GM23338 (cell line): ENCODE measurements around the gene WDR27. TPM values are rescaled to one million over a fixed set of nuclear protein-coding genes. Genes with fewer than 3 reads are reported as not detected.

ENCODE experiments used
- ATAC-seq: fragments of 200-7000 bp; cut with Tn5 transposase; 3 replicates; pipeline ENCODE4 v1.9.1; 2020
- DNase-seq: peaks from one replicate; pipeline ENCODE4 v3.0.0-alpha.2; 2015; ENCODE audit warnings: low spot score
- H2AFZ ChIP-seq: fragments of 200-600 bp; sonication (generic); 2 replicates; pipeline ENCODE4 v1.8.0; 2016; ENCODE audit warnings: antibody characterized with exemption, mild to moderate bottlenecking, moderate library complexity
- H3F3A ChIP-seq: fragments of 200-600 bp; sonication (generic); replicated peaks from 2 replicates; pipeline ENCODE4 v1.8.0; 2017; ENCODE audit warnings: antibody characterized with exemption, mixed run types, low read depth
- H3K27ac ChIP-seq: fragments of 200-600 bp; sonication (generic); 2 replicates; pipeline ENCODE4 v1.6.1; 2016; ENCODE audit warnings: low read depth
- H3K27me3 ChIP-seq: fragments of 200-600 bp; sonication (generic); 2 replicates; pipeline ENCODE4 v1.8.0; 2016; ENCODE audit warnings: mild to moderate bottlenecking, mixed run types, moderate library complexity; ENCODE audit not compliant: insufficient read depth
- H3K36me3 ChIP-seq: fragments of 200-600 bp; sonication (generic); 2 replicates; pipeline ENCODE4 v1.8.0; 2016; ENCODE audit warnings: mild to moderate bottlenecking; ENCODE audit not compliant: insufficient read depth
- H3K4me1 ChIP-seq: fragments of 200-600 bp; sonication (generic); 2 replicates; pipeline ENCODE4 v1.8.0; 2016; ENCODE audit warnings: mild to moderate bottlenecking, moderate library complexity; ENCODE audit not compliant: insufficient read depth
- H3K4me2 ChIP-seq: fragments of 200-600 bp; sonication (generic); 2 replicates; pipeline ENCODE4 v1.7.1; 2017; ENCODE audit warnings: mixed run types
- H3K4me3 ChIP-seq: fragments of 200-600 bp; sonication (generic); 2 replicates; pipeline ENCODE4 v1.6.1; 2016; ENCODE audit warnings: mixed run types
- H3K79me2 ChIP-seq: fragments of 200-600 bp; sonication (generic); replicated peaks from 2 replicates; pipeline ENCODE4 v1.8.0; 2017; ENCODE audit warnings: mild to moderate bottlenecking; ENCODE audit not compliant: insufficient read depth
- H3K9me2 ChIP-seq: fragments of 200-600 bp; sonication (generic); 2 replicates; pipeline ENCODE4 v1.8.0; 2017; ENCODE audit not compliant: insufficient read depth
- H4K20me1 ChIP-seq: fragments of 200-600 bp; sonication (generic); replicated peaks from 2 replicates; pipeline ENCODE4 v1.8.0; 2017; ENCODE audit warnings: mild to moderate bottlenecking; ENCODE audit not compliant: insufficient read depth
- H3K27ac Mint-ChIP-seq: 2 replicates; pipeline ENCODE4 v1.8.0; 2020; ENCODE audit warnings: inconsistent platforms, mild to moderate bottlenecking, moderate library complexity, mixed read lengths
- H3K27me3 Mint-ChIP-seq: 3 replicates; pipeline ENCODE4 v1.8.0; 2022; ENCODE audit warnings: low read depth, mild to moderate bottlenecking, moderate library complexity, mixed read lengths, inconsistent platforms; ENCODE audit not compliant: insufficient read depth, poor library complexity
- H3K36me3 Mint-ChIP-seq: 3 replicates; pipeline ENCODE4 v1.8.0; 2021; ENCODE audit warnings: low read depth, mild to moderate bottlenecking, inconsistent platforms, moderate library complexity, mixed read lengths
- H3K4me1 Mint-ChIP-seq: 3 replicates; pipeline ENCODE4 v1.8.0; 2020; ENCODE audit warnings: mild to moderate bottlenecking, inconsistent platforms, mixed read lengths
- H3K4me3 Mint-ChIP-seq: 3 replicates; pipeline ENCODE4 v1.8.0; 2021; ENCODE audit warnings: moderate library complexity, mild to moderate bottlenecking, inconsistent platforms, mixed read lengths
- H3K9me3 Mint-ChIP-seq: 3 replicates; pipeline ENCODE4 v1.8.0; 2020; ENCODE audit warnings: moderate library complexity, mild to moderate bottlenecking, inconsistent platforms, mixed read lengths
- CREB1 ChIP-seq: fragments of 250-450 bp; sonication (Bioruptor Pico); IDR thresholded peaks from 2 replicates; pipeline ENCODE4 v1.5.0; 2020; ENCODE audit warnings: low read depth, mild to moderate bottlenecking, moderate library complexity
- ETS1 ChIP-seq: IDR thresholded peaks from 2 replicates; pipeline ENCODE4 v1.6.1; 2016; ENCODE audit warnings: antibody characterized with exemption
- EZH2phosphoT487 ChIP-seq: fragments of 200-600 bp; sonication (generic); IDR thresholded peaks from one replicate; pipeline ENCODE4 v1.8.1; 2018; ENCODE audit warnings: antibody characterized with exemption; ENCODE audit not compliant: unreplicated experiment
- JUNB ChIP-seq: IDR thresholded peaks from one replicate; pipeline ENCODE4 v1.6.1; 2016; ENCODE audit warnings: antibody characterized with exemption; ENCODE audit not compliant: unreplicated experiment
- NANOG ChIP-seq: IDR thresholded peaks from 2 replicates; pipeline ENCODE4 v1.6.1; 2016; ENCODE audit warnings: antibody characterized with exemption, borderline replicate concordance
- POLR2AphosphoS5 ChIP-seq: IDR thresholded peaks from 2 replicates; pipeline ENCODE4 v1.6.1; 2016; ENCODE audit warnings: antibody characterized with exemption, low read depth
- REST ChIP-seq: IDR thresholded peaks from one replicate; pipeline ENCODE4 v1.6.1; 2018; ENCODE audit warnings: antibody characterized with exemption; ENCODE audit not compliant: unreplicated experiment
- STAT1 ChIP-seq: IDR thresholded peaks from one replicate; pipeline ENCODE4 v1.6.1; 2016; ENCODE audit warnings: antibody characterized with exemption; ENCODE audit not compliant: unreplicated experiment
- ZNF114 ChIP-seq: fragments of 250-450 bp; sonication (Bioruptor Pico); IDR thresholded peaks from 2 replicates; pipeline ENCODE4 v1.5.0; 2020; ENCODE audit warnings: mild to moderate bottlenecking, moderate library complexity
- ZNF331 ChIP-seq: fragments of 250-450 bp; sonication (Bioruptor Pico); IDR thresholded peaks from 2 replicates; pipeline ENCODE4 v1.5.0; 2020; ENCODE audit warnings: low read depth, mild to moderate bottlenecking, moderate library complexity
- ZNF462 ChIP-seq: fragments of 250-450 bp; sonication (Bioruptor Pico); IDR thresholded peaks from 2 replicates; pipeline ENCODE4 v1.5.0; 2020; ENCODE audit warnings: mild to moderate bottlenecking, moderate library complexity
- polyA plus RNA-seq: library from polyadenylated mRNA; unstranded; fragments of >200 nt; fragmentation: Nextera tagmentation; extraction: Ambion mirVana; gene quantifications from 2 replicates; pipeline ENCODE4 v1.2.1, GENCODE V29; 2016
- total RNA-seq: library from RNA; depleted of rRNA; stranded (reverse); fragments of >200 nt; shearing (Covaris generic); gene quantifications from 2 replicates; pipeline ENCODE4 v1.2.3, GENCODE V29; 2014

Gene WDR27
- total and polyA plus RNA-seq, 2 experiments from 2014 or later, result 55.3 to 80.4 TPM

- H3K36me3 ChIP-seq, result no peaks in the 10 kb centered on the region; the same call in 1 of the 2 replicates
- no peak for ATAC-seq
- no peak overlapping the region for H3K4me2 ChIP-seq
- no peaks in the 10 kb centered on the region for H3K27me3 ChIP-seq
- no peak overlapping the region for H3K27ac ChIP-seq
- peaks cover 9% of the 10 kb centered on the region for H3K4me1 Mint-ChIP-seq
- H3K9me2 ChIP-seq, result no peaks in the 10 kb centered on the region
- TF ChIP-seq ETS1 (no peak), JUNB (no peak), EZH2phosphoT487 (no peak), ZNF114 (CRISPR knock-in tag) (no peak), NANOG (no peak), POLR2AphosphoS5 (no peak), ZNF331 (CRISPR knock-in tag) (no peak)
- H3K4me1 ChIP-seq, result peaks cover 10% of the 10 kb centered on the region; the same call in 1 of the 2 replicates
- H4K20me1 ChIP-seq, result no peaks in the 10 kb centered on the region
- H3K27me3 Mint-ChIP-seq, result peaks cover 9% of the 10 kb centered on the region
- no peaks in the 10 kb centered on the region for H3F3A ChIP-seq
- no peak overlapping the region for H2AFZ ChIP-seq
- H3K27ac Mint-ChIP-seq, result no peak overlapping the region
- H3K36me3 Mint-ChIP-seq, result peaks cover 36% of the 10 kb centered on the region
- no peaks in the 10 kb centered on the region for H3K9me3 Mint-ChIP-seq
- DNase-seq, result no peak
- no peak overlapping the region for H3K4me3 ChIP-seq
- no peak overlapping the region for H3K4me3 Mint-ChIP-seq
- H3K79me2 ChIP-seq, result no peaks in the 10 kb centered on the region; the same call in 1 of the 2 replicates
Observed at GRCh38 chr6:169559592-169559991, 142.2 kb downstream of the WDR27 start.

GRCh38 chr6:169558774-169559441, 142.9 kb downstream of the WDR27 start:
- Mint-ChIP-seq H3K4me3 (no peak overlapping the region), H3K27ac (no peak overlapping the region), H3K9me3 (no peaks in the 10 kb centered on the region), H3K4me1 (peaks cover 9% of the 10 kb centered on the region), H3K27me3 (peaks cover 9% of the 10 kb centered on the region), H3K36me3 (peaks cover 35% of the 10 kb centered on the region)
- no peaks in the 10 kb centered on the region for H3K27me3 ChIP-seq
- H3K9me2 ChIP-seq, result no peaks in the 10 kb centered on the region
- no peaks in the 10 kb centered on the region for H4K20me1 ChIP-seq
- H3K36me3 ChIP-seq, result no peaks in the 10 kb centered on the region; the same call in 1 of the 2 replicates
- no peak overlapping the region for H3K27ac ChIP-seq
- no peak for ATAC-seq
- no peak for DNase-seq
- H3K4me1 ChIP-seq, result peaks cover 10% of the 10 kb centered on the region; the same call in 1 of the 2 replicates
- H3F3A ChIP-seq, result no peaks in the 10 kb centered on the region
- no peak overlapping the region for H3K4me2 ChIP-seq
- no peak overlapping the region for H2AFZ ChIP-seq
- H3K79me2 ChIP-seq, result no peaks in the 10 kb centered on the region; the same call in 1 of the 2 replicates
- no peak overlapping the region for H3K4me3 ChIP-seq
- no peak for TF ChIP-seq REST
- TF ChIP-seq JUNB, result no peak
- TF ChIP-seq CREB1 (CRISPR knock-in tag), result no peak
- TF ChIP-seq ZNF114 (CRISPR knock-in tag), result no peak
- TF ChIP-seq STAT1, result no peak
- no peak for TF ChIP-seq ZNF462 (CRISPR knock-in tag)
- TF ChIP-seq EZH2phosphoT487, result no peak
